Suprapubic skin (tissue), 3 donors: ENCODE results near the gene TAC3.

Experiments used
- POLR2A ChIP-seq, 2 donors: fragments of 450-650 bp; IDR thresholded peaks; one replicate each; pipeline ENCODE4 v1.6.1; 2017; ENCODE audit warnings: antibody characterized with exemption in 2 of 2, mild to moderate bottlenecking in 2 of 2, moderate library complexity in 2 of 2
- TF ChIP-seq, protein P1 (sequence below), 2 donors: fragments of 200-600 bp in 1 of 2; fragments of 450-650 bp in 1 of 2; sonication (generic) in 1 of 2; IDR thresholded peaks; one replicate each; pipeline ENCODE4 v1.5.1; 2016 to 2019; ENCODE audit warnings: antibody characterized with exemption in 2 of 2, mild to moderate bottlenecking in 1 of 2, moderate library complexity in 1 of 2

DNA sequence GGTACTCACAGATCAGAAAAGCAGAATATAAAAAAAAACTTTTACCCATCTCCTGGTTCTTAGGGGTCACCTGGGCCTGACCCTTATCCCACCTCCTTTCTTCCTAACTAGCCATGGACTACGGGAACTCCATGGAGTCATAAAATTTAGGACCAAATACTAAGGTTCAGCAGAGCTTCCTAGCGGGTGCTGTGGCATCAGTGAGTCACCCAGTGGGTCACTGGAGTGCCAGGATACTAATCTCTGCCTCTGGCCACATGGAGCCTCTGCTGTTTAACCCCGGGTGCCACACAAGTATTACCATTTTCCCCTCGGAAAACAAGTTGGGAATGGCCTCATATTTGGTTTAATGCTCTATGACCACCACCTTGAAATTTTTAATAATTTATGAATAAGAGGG, 16.9 kb downstream of the TAC3 start:
- no peak for TF ChIP-seq POLR2A (IDR thresholded peaks at IDR 0.05)
- TF ChIP-seq, protein P1, sequence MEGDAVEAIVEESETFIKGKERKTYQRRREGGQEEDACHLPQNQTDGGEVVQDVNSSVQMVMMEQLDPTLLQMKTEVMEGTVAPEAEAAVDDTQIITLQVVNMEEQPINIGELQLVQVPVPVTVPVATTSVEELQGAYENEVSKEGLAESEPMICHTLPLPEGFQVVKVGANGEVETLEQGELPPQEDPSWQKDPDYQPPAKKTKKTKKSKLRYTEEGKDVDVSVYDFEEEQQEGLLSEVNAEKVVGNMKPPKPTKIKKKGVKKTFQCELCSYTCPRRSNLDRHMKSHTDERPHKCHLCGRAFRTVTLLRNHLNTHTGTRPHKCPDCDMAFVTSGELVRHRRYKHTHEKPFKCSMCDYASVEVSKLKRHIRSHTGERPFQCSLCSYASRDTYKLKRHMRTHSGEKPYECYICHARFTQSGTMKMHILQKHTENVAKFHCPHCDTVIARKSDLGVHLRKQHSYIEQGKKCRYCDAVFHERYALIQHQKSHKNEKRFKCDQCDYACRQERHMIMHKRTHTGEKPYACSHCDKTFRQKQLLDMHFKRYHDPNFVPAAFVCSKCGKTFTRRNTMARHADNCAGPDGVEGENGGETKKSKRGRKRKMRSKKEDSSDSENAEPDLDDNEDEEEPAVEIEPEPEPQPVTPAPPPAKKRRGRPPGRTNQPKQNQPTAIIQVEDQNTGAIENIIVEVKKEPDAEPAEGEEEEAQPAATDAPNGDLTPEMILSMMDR (IDR thresholded peaks at IDR 0.05), result no peak
